Parathyroid adenoma (tissue), 2 donors: Measurements from ENCODE around the gene ZCCHC14.

ENCODE experiments used
- H2AFZ ChIP-seq: fragments of 300-600 bp; sonication (generic); one replicate; pipeline ENCODE4 v1.7.0; 2017; ENCODE audit warnings: antibody characterized with exemption, mild to moderate bottlenecking
- H3K27ac ChIP-seq: fragments of 300-600 bp; sonication (generic); one replicate; pipeline ENCODE4 v1.7.0; 2017
- H3K27me3 ChIP-seq: fragments of 300-600 bp; sonication (generic); one replicate; pipeline ENCODE4 v1.7.0; 2017; ENCODE audit warnings: low read length; ENCODE audit not compliant: control insufficient read depth, insufficient read depth
- H3K36me3 ChIP-seq: fragments of 300-600 bp; sonication (generic); one replicate; pipeline ENCODE4 v1.7.0; 2017; ENCODE audit warnings: low read length; ENCODE audit not compliant: control insufficient read depth, insufficient read depth
- H3K4me1 ChIP-seq: fragments of 300-600 bp; sonication (generic); one replicate; pipeline ENCODE4 v1.7.0; 2017; ENCODE audit warnings: control low read depth
- H3K4me2 ChIP-seq: fragments of 300-600 bp; sonication (generic); one replicate; pipeline ENCODE4 v1.7.0; 2017; ENCODE audit warnings: low read length
- H3K4me3 ChIP-seq: fragments of 300-600 bp; sonication (generic); one replicate; pipeline ENCODE4 v1.7.0; 2017; ENCODE audit warnings: low read depth, low read length
- H3K79me2 ChIP-seq: fragments of 300-600 bp; sonication (generic); one replicate; pipeline ENCODE4 v1.7.0; 2017; ENCODE audit warnings: control low read depth
- H3K9ac ChIP-seq: fragments of 300-600 bp; sonication (generic); one replicate; pipeline ENCODE4 v1.7.0; 2017; ENCODE audit warnings: mild to moderate bottlenecking
- H3K9me3 ChIP-seq: fragments of 300-600 bp; sonication (generic); one replicate; pipeline ENCODE4 v1.7.0; 2017; ENCODE audit warnings: low read length; ENCODE audit not compliant: control insufficient read depth
- TF ChIP-seq, protein P1 (sequence below): fragments of 300-600 bp; sonication (generic); IDR thresholded peaks from one replicate; pipeline ENCODE4 v1.7.0; 2017; ENCODE audit warnings: antibody characterized with exemption, mild to moderate bottlenecking
- donor health status: primary hyperparathyroidism.

The ZCCHC14 gene

DNA sequence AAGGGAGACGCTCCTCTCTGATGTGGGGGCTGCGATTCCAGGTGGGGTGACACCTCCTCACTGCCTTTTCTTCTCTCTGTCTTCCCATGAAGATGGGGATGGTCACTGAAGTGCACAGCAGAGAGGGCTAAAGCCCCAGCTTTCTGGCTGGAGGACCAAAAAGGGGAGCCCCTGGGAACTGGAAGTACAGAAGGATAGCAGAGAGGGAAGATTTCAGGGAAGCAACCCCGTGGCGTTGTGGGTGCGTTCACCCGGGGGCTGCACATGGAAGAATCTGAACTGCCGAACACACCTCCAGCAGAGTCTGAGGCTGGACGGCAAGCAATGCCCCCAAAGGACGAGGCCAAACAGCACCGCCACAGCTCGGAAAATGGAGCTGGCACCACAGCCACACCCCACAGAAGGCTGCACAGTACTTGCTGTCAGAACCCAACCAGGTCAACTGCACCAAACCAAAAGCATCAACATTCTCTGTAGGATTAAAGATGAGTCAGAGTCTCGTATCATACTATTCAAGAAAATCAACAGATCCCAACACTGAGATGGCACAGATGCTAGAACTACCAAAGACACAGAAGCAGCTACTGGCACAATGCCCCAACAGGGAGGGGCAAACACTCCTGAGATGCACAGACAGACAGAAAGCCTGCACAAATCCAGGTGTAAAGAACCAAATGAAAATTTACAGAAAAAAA, 50.8 kb downstream of the ZCCHC14 start:
- peaks cover 33% of the 10 kb centered on the region for H3K79me2 ChIP-seq
- no peak overlapping the region for H3K27ac ChIP-seq
- H3K27me3 ChIP-seq, result no peaks in the 10 kb centered on the region
- no peak overlapping the region for H3K9ac ChIP-seq
- TF ChIP-seq, protein P1, sequence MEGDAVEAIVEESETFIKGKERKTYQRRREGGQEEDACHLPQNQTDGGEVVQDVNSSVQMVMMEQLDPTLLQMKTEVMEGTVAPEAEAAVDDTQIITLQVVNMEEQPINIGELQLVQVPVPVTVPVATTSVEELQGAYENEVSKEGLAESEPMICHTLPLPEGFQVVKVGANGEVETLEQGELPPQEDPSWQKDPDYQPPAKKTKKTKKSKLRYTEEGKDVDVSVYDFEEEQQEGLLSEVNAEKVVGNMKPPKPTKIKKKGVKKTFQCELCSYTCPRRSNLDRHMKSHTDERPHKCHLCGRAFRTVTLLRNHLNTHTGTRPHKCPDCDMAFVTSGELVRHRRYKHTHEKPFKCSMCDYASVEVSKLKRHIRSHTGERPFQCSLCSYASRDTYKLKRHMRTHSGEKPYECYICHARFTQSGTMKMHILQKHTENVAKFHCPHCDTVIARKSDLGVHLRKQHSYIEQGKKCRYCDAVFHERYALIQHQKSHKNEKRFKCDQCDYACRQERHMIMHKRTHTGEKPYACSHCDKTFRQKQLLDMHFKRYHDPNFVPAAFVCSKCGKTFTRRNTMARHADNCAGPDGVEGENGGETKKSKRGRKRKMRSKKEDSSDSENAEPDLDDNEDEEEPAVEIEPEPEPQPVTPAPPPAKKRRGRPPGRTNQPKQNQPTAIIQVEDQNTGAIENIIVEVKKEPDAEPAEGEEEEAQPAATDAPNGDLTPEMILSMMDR, result no peak
- H2AFZ ChIP-seq, result no peak overlapping the region
- no peaks in the 10 kb centered on the region for H3K9me3 ChIP-seq
- no peak overlapping the region for H3K4me2 ChIP-seq
- H3K4me1 ChIP-seq, result no peaks in the 10 kb centered on the region
- no peak overlapping the region for H3K4me3 ChIP-seq
- H3K36me3 ChIP-seq, result no peaks in the 10 kb centered on the region

DNA sequence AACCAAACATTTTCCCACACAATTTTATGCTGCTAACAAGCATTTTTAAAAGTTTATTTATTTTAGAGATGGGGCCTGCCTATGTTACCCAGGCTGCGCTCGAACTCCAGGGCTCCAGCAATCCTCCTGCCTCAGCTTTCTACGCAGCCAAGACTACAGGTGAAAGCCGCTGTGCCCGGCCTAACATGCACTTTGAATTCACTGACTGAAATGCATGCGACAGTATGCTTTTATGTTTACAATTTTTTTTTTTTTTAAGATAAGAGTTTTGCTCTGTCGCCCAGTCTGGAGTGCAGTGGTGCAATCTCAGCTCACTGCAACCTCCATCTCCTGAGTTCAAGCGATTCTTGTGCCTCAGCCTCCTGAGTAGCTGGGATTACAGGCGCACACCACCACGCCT, 52.9 kb downstream of the ZCCHC14 start:
- TF ChIP-seq, protein P1, result no peak
- H3K4me2 ChIP-seq, result no peak overlapping the region
- H3K9me3 ChIP-seq, result no peaks in the 10 kb centered on the region

DNA sequence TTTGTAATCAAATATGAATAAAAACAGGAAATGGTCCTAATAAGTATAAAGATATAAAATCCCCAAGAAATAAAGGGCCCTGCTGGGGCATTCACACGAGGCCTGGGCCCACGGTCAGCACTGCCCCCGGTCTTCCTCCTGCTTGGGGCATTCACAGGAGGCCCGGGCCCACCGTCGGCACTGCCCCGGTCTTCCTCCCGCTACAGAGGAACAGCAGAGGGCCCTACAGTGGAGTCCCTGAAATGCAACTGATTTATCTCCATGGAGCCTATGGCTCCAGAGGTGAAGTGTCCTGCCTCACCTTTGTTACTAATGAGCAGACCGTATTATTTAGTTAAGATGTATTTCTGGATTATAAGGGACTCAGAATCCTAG, 54.2 kb downstream of the ZCCHC14 start:
- TF ChIP-seq, protein P1, result no peak

More for the DNA sequence above, 52.9 kb downstream of the ZCCHC14 start:
- Histone ChIP-seq H3K9ac (no peak overlapping the region), H3K4me1 (no peaks in the 10 kb centered on the region), H3K36me3 (no peaks in the 10 kb centered on the region), H3K27me3 (no peaks in the 10 kb centered on the region), H2AFZ (no peak overlapping the region), H3K79me2 (peaks cover 51% of the 10 kb centered on the region), H3K4me3 (no peak overlapping the region), H3K27ac (no peak overlapping the region)

DNA sequence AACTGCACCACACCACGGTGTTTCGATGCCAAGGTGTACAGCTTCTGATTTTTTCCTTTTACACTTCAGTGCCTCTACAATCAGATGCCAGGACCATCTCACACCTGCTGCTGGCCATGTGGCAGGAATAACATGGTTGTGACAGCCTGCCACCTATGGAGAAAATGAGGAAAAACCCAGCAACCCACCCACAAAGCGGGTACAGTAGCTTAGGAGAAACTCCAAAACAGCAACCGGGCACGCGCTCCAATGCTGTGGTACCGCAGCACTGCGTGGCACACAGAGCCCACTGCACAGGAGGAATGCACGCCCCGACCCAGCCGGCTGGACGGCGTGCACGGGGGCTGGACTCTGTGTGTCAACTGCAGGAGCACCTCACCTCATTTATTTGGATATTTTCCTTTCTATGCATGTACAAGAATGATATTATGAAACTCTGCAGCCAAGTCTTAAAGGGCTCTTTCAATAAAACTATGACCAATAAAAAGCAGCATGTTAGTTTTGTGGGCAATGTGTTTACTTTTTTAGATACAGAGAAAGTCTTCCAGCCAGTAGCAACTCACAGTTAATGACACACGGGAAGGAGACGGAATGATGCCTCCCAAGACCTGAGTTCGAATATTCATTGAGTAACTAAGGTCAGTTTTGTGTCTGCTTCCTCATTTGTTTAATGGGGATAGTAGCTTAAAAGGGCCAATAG, 54.8 kb downstream of the ZCCHC14 start:
- Histone ChIP-seq H3K27ac (no peak overlapping the region), H3K9ac (no peak overlapping the region), H3K9me3 (no peaks in the 10 kb centered on the region), H3K4me2 (no peak overlapping the region), H3K79me2 (peaks cover 60% of the 10 kb centered on the region), H3K36me3 (no peaks in the 10 kb centered on the region), H2AFZ (no peak overlapping the region), H3K4me1 (no peaks in the 10 kb centered on the region), H3K4me3 (no peak overlapping the region), H3K27me3 (no peaks in the 10 kb centered on the region)
- TF ChIP-seq, protein P1, result no peak

More for the DNA sequence above, 54.2 kb downstream of the ZCCHC14 start:
- no peak overlapping the region for H3K4me3 ChIP-seq
- H3K79me2 ChIP-seq, result peaks cover 61% of the 10 kb centered on the region
- no peak overlapping the region for H2AFZ ChIP-seq
- H3K9me3 ChIP-seq, result no peaks in the 10 kb centered on the region
- H3K27me3 ChIP-seq, result no peaks in the 10 kb centered on the region
- H3K36me3 ChIP-seq, result no peaks in the 10 kb centered on the region
- no peak overlapping the region for H3K27ac ChIP-seq
- no peaks in the 10 kb centered on the region for H3K4me1 ChIP-seq
- H3K4me2 ChIP-seq, result no peak overlapping the region
- no peak overlapping the region for H3K9ac ChIP-seq
